Upper lobe of left lung (tissue), 4 donors: ENCODE data around the gene NFIX.

Source experiments
- CTCF ChIP-seq, 6 experiments: fragments of 450-650 bp in 4 of 6; fragments of 200-600 bp in 2 of 6; sonication (generic) in 2 of 6; IDR thresholded peaks; one replicate each; pipeline ENCODE4 v1.5.1; 2016 to 2019; ENCODE audit warnings: antibody characterized with exemption in 6 of 6
- EP300 ChIP-seq, 4 donors: sonication (generic); formaldehyde crosslinking; IDR thresholded peaks; one replicate each; pipeline ENCODE4 v1.5.1; 2017; ENCODE audit warnings: antibody characterized with exemption in 4 of 4, control low read depth in 2 of 4
- POLR2A ChIP-seq, 4 donors: fragments of 450-650 bp; IDR thresholded peaks; one replicate each; pipeline ENCODE4 v1.5.1; 2016 to 2017; ENCODE audit warnings: antibody characterized with exemption in 4 of 4, mild to moderate bottlenecking in 2 of 4
- POLR2AphosphoS5 ChIP-seq, 2 donors: sonication (generic); formaldehyde crosslinking; IDR thresholded peaks; one replicate each; pipeline ENCODE4 v1.5.1; 2017; ENCODE audit warnings: antibody characterized with exemption in 2 of 2

- no peak for TF ChIP-seq CTCF (IDR thresholded peaks at IDR 0.05)
- TF ChIP-seq EP300 (IDR thresholded peaks at IDR 0.05), result no peak
- TF ChIP-seq POLR2A (IDR thresholded peaks at IDR 0.05), result no peak
- no peak for TF ChIP-seq POLR2AphosphoS5 (IDR thresholded peaks at IDR 0.05)
These were observed 10.0 kb downstream of the NFIX start for GRCh38 chr19:13005253-13005652.
